GM19025 (cell line): Measurements from ENCODE around the gene ADORA2A.
"Not testable (repeated sequence)": the region's sequence is repeated elsewhere in the genome, so short reads cannot be mapped to it uniquely, and the experiment has no call there.

Experiments
- ATAC-seq: cut with Tn5 transposase; IDR thresholded peaks from one replicate; pipeline ENCODE4 v1.9.1; 2021; ENCODE audit warnings: mild to moderate bottlenecking, low read depth, moderate library complexity; ENCODE audit not compliant: unreplicated experiment

Gene ADORA2A

GRCh38 chr22:24474649-24475255 is 47.4 kb downstream of the ADORA2A start:
- no peak for ATAC-seq

GRCh38 chr22:24481641-24482040 is 54.2 kb downstream of the ADORA2A start:
- no peak for ATAC-seq

- no peak for ATAC-seq
These were observed 55.2 kb downstream of the ADORA2A start for GRCh38 chr22:24482575-24482974.

GRCh38 chr22:24482998-24483397 is 55.6 kb downstream of the ADORA2A start:
- ATAC-seq: no peak

- ATAC-seq: no peak
These were observed 56.7 kb downstream of the ADORA2A start for GRCh38 chr22:24483976-24484545.

GRCh38 chr22:24485170-24485569 is 57.8 kb downstream of the ADORA2A start:
- ATAC-seq: no peak

GRCh38 chr22:24485608-24486007 is 58.2 kb downstream of the ADORA2A start:
- no peak for ATAC-seq

GRCh38 chr22:24486501-24486921 is 59.1 kb downstream of the ADORA2A start:
- ATAC-seq: no peak

- no peak for ATAC-seq
These were observed 61.6 kb downstream of the ADORA2A start for GRCh38 chr22:24489011-24489410.

DNA sequence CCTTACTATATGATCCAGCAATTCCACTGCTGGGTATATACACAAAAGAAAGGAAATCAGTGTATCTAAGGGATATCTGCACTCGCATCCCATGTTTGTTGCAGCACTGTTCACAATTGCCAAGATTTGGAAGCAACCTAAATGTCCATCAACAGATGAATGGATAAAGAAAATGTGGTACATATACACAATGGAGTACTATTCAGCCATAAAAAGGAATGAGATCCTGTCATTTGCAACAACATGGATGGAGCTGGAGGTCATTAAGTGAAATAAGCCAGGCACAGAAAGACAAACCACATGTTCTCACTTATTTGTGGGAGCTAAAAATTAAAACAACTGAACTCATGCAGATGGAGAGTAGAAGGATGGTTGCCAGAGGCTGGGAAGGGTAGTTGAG is 62.0 kb downstream of the ADORA2A start:
- not testable (repeated sequence) for ATAC-seq
